ENCODE data around the gene CACNA1C. TPM values are rescaled to one million over a fixed set of nuclear protein-coding genes. Genes with fewer than 3 reads are reported as not detected.

Gene CACNA1C
- total and polyA plus RNA-seq, 5 donors, result 34.6 to 163 (median 123) TPM

DNA sequence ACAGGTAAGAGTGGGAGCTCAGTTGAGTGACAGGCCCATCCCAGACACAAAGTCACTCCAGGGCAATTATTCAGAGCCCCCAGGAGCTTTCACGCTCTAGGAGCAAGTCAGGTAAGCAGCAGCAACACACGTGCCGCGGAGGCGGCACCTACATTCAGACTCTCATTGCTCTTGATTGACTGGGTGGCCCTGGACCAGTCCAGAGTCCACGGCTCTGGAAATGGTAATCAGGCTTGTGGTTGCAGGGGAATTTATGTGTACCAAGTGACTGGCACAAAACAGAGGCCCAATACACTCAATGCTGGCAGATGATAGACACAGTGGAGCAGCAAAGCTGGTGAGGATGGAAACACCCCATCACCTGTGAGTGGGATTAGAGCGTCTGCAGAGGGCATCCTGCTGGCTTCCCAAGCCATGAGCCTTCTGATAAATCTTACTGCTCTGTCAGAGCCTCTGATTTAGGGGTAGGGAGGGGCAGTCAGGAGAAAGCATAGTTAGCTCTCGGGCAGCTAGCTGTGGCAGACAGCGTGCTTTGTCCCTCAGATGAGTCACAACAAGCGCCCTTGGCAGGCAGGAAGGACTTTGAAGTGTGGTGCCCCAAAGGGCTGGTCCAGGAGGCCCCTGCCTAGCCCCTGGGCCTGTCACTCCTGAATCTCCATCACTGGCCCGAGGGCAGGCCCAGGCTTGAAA, 344.7 kb downstream of the CACNA1C start:
- no peak overlapping the region for H3K27ac ChIP-seq (ENCODE audit: low read length)
- WGBS, result 96% methylated on average over 11 of the region's 11 CpGs
- no peaks in the 10 kb centered on the region for H3K27me3 ChIP-seq (ENCODE audit: control insufficient read depth, insufficient read depth)
- ATAC-seq (peak in 1 of 2 donors; percentile 15), DNase-seq (no peak)
- H3K4me3 ChIP-seq (ENCODE audit: low read length), result no peak overlapping the region
- peaks cover 12% of the 10 kb centered on the region for H3K4me1 ChIP-seq (ENCODE audit: control insufficient read depth, insufficient read depth, low read length)
- no peaks in the 10 kb centered on the region for H3K9me3 ChIP-seq (ENCODE audit: control insufficient read depth, low read length)
- intact Hi-C loops (cut with DNase I), result no loop called here

DNA sequence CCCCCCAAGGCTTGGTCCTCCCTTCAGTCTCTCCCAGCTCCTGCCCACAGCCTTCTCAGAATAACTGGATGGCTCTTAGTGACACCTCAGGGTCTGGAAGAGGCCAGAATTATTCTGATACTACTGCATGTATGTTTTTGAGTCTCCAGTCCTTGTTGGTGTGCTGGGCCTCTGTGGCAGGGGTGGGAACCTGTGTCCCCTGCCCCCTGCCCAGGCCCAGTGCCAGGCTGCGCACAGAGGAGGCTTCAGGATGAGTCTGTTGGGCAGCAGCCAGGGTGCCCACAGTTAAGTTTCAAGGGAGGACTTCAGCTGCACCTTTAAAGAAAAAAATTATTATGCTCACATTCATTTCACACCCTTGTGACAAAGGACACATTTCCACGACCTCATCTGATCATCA, 348.3 kb downstream of the CACNA1C start:
- no peak for DNase-seq
- no peak for ATAC-seq
- WGBS, result 73% methylated on average over 2 of the region's 2 CpGs
- intact Hi-C loops (cut with DNase I), result no loop called here
- Histone ChIP-seq H3K9me3 (ENCODE audit: control insufficient read depth, low read length) (no peaks in the 10 kb centered on the region), H3K4me3 (ENCODE audit: low read length) (no peak overlapping the region), H3K27ac (ENCODE audit: low read length) (no peak overlapping the region), H3K27me3 (ENCODE audit: control insufficient read depth, insufficient read depth) (no peaks in the 10 kb centered on the region), H3K4me1 (ENCODE audit: control insufficient read depth, insufficient read depth, low read length) (peaks cover 7% of the 10 kb centered on the region)

DNA sequence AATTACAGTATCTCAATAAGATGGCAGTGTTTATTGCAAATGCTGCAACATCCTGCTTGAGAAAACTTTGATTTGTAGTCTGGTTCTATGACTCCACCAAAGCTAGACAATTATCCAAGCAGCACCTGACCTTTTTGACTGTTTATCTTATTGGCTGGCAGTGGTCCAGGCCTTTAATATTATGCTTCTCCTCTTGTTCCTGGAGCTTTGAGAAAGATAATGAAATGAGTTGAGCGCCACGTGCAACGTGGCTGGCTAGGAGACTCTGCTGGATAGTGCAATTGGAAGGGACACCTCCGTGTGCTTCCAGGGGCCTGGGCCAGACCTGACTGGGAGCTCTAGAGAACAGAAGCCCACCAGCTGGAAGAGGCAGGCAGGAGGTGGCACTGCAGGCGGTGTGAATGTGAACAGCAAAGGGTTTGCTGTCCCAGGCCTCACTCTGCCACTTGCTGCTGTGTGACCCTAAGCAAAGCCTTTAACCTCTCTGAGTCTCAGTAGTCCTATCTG, 349.3 kb downstream of the CACNA1C start:
- Histone ChIP-seq H3K27ac (ENCODE audit: low read length) (no peak overlapping the region), H3K4me1 (ENCODE audit: control insufficient read depth, insufficient read depth, low read length) (no peaks in the 10 kb centered on the region), H3K9me3 (ENCODE audit: control insufficient read depth, low read length) (no peaks in the 10 kb centered on the region), H3K4me3 (ENCODE audit: low read length) (no peak overlapping the region), H3K27me3 (ENCODE audit: control insufficient read depth, insufficient read depth) (no peaks in the 10 kb centered on the region)
- ATAC-seq, result no peak
- intact Hi-C loops (cut with DNase I), result no loop called here
- DNase-seq, result no peak
- 53% methylated on average over 5 of the region's 5 CpGs for WGBS

DNA sequence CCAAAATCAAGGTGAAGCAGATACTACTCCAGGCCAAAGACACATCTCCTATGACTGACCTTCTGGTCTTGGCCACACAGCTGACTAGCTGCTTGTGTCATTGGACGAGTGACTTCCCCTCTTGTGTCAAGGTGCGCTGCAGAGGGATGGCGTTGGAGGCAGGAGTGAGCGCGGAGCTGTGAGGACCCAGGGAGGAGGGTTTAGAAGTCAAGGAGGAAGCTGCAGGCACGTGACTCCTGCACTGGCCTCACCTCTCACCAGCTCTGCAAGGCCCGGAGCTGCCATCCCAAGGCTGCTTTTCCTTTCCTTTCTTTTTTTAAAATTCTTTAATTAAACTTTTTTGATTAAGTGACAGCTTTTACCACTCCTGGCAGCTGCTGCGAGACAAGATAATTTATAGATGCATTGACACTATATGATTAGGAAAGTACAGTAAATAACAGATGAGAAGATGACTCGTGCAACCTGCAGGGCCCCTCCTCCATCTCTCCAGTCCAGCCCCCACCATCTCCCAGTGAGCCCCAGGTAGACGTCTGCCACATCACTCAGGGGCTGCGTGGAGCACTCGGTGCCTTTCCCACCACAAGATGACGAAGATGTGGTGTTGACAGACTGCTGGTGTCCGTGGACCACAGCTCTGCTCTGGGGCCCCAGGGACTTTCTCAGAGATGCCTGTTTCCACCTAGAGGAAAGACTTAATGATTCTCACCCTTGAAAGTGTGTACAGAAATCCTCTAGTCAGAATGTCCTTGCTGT, 350.6 kb downstream of the CACNA1C start:
- no peak for DNase-seq
- intact Hi-C loops (cut with DNase I), result no loop called here
- no peak overlapping the region for H3K27ac ChIP-seq (ENCODE audit: low read length)
- no peaks in the 10 kb centered on the region for H3K4me1 ChIP-seq (ENCODE audit: control insufficient read depth, insufficient read depth, low read length)
- WGBS, result 82% methylated on average over 14 of the region's 14 CpGs
- ATAC-seq, result no peak
- H3K9me3 ChIP-seq (ENCODE audit: control insufficient read depth, low read length), result no peaks in the 10 kb centered on the region
- H3K4me3 ChIP-seq (ENCODE audit: low read length), result no peak overlapping the region
- no peaks in the 10 kb centered on the region for H3K27me3 ChIP-seq (ENCODE audit: control insufficient read depth, insufficient read depth)

DNA sequence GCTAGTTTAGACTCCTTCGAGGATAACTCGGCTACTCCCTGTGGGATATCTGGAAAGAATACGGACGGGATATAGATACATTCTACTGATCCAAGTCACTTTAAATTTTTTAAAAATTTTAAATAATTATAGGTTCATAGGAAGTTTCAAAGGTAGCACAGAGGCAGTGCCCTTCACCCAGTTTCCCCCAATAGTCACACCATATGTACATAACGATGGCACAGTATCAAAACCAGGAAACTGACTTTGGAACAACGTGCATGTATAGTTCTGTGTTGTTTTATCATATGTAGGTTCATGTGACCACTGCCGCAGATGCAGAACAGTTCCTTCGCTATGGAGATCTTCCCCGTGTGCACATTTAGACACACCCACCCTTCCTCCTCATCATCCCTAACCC, 352.3 kb downstream of the CACNA1C start:
- Histone ChIP-seq H3K4me3 (ENCODE audit: low read length) (no peak overlapping the region), H3K9me3 (ENCODE audit: control insufficient read depth, low read length) (no peaks in the 10 kb centered on the region), H3K27me3 (ENCODE audit: control insufficient read depth, insufficient read depth) (no peaks in the 10 kb centered on the region), H3K4me1 (ENCODE audit: control insufficient read depth, insufficient read depth, low read length) (peaks cover 2% of the 10 kb centered on the region), H3K27ac (ENCODE audit: low read length) (no peak overlapping the region)
- intact Hi-C loops (cut with DNase I), result no loop called here
- ATAC-seq (no peak), DNase-seq (no peak)
- 92% methylated on average over 9 of the region's 9 CpGs for WGBS

DNA sequence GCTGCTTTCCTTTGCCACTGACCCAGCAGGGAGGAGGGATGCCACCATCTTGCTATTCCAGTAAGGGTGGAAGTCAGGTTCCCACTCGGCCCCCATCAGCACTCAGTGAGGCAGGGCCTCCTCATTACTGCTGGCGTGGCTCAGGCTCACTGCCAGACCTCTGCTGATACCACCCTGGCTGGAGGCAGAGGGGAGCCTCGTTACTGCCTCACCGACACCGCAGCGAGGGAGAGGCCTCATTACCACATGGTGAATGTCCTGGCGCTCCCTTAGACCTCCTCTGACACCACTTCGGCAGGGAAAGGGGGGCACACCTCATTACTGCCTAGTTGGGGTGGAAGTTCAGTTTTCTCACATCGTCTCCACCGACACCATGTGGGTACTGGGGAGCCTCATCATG, 354.1 kb downstream of the CACNA1C start:
- DNase-seq (no peak), ATAC-seq (peak in 1 of 2 donors; percentile 17)
- no peak overlapping the region for H3K4me3 ChIP-seq (ENCODE audit: low read length)
- H3K4me1 ChIP-seq (ENCODE audit: control insufficient read depth, insufficient read depth, low read length), result peaks cover 2% of the 10 kb centered on the region
- intact Hi-C loops (cut with DNase I), result no loop called here
- H3K27me3 ChIP-seq (ENCODE audit: control insufficient read depth, insufficient read depth), result no peaks in the 10 kb centered on the region
- no peaks in the 10 kb centered on the region for H3K9me3 ChIP-seq (ENCODE audit: control insufficient read depth, low read length)
- WGBS, result 78% methylated on average over 10 of the region's 10 CpGs
- H3K27ac ChIP-seq (ENCODE audit: low read length), result no peak overlapping the region

DNA sequence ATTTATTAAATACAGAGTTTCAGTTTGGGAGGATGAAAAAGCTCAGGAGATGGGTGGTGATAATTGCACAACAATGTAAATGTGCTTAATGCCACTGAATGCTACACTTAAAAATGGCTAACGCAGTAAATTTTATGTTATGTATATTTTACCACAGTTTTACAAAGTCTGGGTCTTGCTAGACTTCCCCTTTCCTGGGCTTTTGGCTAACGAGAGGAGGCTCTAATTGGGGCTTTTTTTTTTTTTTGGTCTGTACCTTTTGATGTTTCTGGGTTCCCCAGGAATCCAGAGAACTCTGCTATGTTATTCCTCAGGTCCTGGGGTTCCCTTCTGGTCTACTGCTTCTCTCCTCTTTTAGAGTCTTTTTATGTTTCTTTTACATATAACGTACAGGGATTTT, 355.5 kb downstream of the CACNA1C start:
- Histone ChIP-seq H3K27ac (ENCODE audit: low read length) (no peak overlapping the region), H3K9me3 (ENCODE audit: control insufficient read depth, low read length) (no peaks in the 10 kb centered on the region), H3K4me1 (ENCODE audit: control insufficient read depth, insufficient read depth, low read length) (peaks cover 2% of the 10 kb centered on the region), H3K27me3 (ENCODE audit: control insufficient read depth, insufficient read depth) (no peaks in the 10 kb centered on the region), H3K4me3 (ENCODE audit: low read length) (no peak overlapping the region)
- ATAC-seq (no peak), DNase-seq (no peak)
- 85% methylated on average over 3 of the region's 3 CpGs for WGBS
- intact Hi-C loops (cut with DNase I), result no loop called here

DNA sequence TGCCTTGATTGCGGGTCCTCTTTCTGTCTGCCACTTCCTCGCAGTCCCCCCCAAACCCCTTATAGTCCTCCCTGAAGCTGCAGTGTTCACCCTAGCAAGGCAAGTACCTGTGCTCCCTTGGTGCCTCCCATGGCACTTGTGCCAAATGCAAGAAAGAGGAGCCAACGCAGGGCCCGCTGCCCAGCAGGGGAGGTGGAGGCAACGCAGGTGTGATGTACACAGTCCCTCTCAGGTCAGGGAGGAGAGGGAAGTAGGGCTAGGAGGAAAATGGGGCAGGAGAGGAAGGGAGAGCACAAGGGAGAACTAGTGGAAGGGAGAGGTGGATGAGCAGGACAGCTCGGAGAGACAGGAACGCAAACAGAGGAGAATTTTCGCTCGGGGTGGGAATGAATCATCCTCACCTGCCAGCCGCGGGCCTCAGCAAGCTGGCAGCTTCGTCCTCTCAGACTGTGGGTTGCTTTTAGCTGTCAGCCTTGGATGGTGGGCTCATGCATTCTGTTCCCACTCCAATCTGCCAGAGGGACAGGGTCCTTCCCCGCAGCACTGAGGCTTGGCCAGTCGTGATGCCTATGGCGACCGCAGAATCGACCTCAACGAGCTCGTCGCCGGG, 357.0 kb downstream of the CACNA1C start:
- Histone ChIP-seq H3K27ac (ENCODE audit: low read length) (no peak overlapping the region), H3K27me3 (ENCODE audit: control insufficient read depth, insufficient read depth) (no peaks in the 10 kb centered on the region)

DNA sequence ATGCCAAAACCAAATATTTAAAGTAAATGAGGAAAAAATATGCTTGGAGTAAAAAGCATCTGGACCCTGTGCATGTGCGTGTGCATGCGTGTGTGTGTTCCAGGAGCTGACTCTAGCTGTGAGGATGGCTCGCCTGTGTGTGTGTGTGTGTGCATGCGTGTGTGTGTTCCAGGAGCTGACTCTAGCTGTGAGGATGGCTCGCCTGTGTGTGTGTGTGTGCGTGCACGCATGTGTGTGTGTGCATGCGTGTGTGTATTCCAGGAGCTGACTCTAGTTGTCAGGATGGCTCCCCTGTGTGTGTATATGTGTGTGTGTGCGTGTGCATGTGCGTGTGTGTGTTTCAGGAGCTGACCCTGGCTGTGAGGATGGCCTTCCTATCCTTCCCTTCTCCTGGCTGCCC, 357.7 kb downstream of the CACNA1C start:
- intact Hi-C loops (cut with DNase I), result no loop called here
- Histone ChIP-seq H3K27me3 (ENCODE audit: control insufficient read depth, insufficient read depth) (no peaks in the 10 kb centered on the region), H3K4me3 (ENCODE audit: low read length) (no peak overlapping the region), H3K27ac (ENCODE audit: low read length) (no peak overlapping the region), H3K4me1 (ENCODE audit: control insufficient read depth, insufficient read depth, low read length) (peaks cover 8% of the 10 kb centered on the region), H3K9me3 (ENCODE audit: control insufficient read depth, low read length) (no peaks in the 10 kb centered on the region)
- no peak for ATAC-seq
- WGBS, result 96% methylated on average over 10 of the region's 10 CpGs
- no peak for DNase-seq

More for the DNA sequence above, 357.0 kb downstream of the CACNA1C start:
- H3K4me1 ChIP-seq (ENCODE audit: control insufficient read depth, insufficient read depth, low read length), result peaks cover 7% of the 10 kb centered on the region
- DNase-seq, result no peak
- no peak overlapping the region for H3K4me3 ChIP-seq (ENCODE audit: low read length)
- intact Hi-C loops (cut with DNase I), result no loop called here
- no peaks in the 10 kb centered on the region for H3K9me3 ChIP-seq (ENCODE audit: control insufficient read depth, low read length)
- 94% methylated on average over 21 of the region's 21 CpGs for WGBS
- no peak for ATAC-seq

DNA sequence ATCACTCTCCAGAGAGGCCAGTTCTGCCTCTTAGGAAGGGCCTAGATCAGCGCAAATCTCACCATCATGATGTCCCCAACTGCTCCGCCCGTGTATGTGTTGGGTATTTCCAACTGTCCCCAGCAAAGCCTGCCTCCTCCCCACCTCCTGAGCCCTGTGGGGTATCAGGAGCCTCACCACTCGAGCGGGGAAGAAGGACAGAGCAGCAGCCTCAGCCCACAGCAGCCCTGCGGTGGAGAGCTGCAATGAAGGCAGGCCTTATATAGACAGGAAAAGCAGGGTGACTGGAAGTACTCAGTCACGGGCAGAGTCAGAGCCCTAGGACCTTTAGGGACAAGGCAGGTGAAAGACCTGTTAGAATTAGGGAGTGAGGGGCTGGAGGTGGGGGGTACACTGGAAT, 358.2 kb downstream of the CACNA1C start:
- ATAC-seq, result no peak
- Histone ChIP-seq H3K9me3 (ENCODE audit: control insufficient read depth, low read length) (no peaks in the 10 kb centered on the region), H3K27ac (ENCODE audit: low read length) (no peak overlapping the region), H3K4me1 (ENCODE audit: control insufficient read depth, insufficient read depth, low read length) (peaks cover 8% of the 10 kb centered on the region), H3K4me3 (ENCODE audit: low read length) (no peak overlapping the region), H3K27me3 (ENCODE audit: control insufficient read depth, insufficient read depth) (no peaks in the 10 kb centered on the region)
- intact Hi-C loops (cut with DNase I), result no loop called here
- WGBS, result 93% methylated on average over 7 of the region's 7 CpGs
- no peak for DNase-seq

DNA sequence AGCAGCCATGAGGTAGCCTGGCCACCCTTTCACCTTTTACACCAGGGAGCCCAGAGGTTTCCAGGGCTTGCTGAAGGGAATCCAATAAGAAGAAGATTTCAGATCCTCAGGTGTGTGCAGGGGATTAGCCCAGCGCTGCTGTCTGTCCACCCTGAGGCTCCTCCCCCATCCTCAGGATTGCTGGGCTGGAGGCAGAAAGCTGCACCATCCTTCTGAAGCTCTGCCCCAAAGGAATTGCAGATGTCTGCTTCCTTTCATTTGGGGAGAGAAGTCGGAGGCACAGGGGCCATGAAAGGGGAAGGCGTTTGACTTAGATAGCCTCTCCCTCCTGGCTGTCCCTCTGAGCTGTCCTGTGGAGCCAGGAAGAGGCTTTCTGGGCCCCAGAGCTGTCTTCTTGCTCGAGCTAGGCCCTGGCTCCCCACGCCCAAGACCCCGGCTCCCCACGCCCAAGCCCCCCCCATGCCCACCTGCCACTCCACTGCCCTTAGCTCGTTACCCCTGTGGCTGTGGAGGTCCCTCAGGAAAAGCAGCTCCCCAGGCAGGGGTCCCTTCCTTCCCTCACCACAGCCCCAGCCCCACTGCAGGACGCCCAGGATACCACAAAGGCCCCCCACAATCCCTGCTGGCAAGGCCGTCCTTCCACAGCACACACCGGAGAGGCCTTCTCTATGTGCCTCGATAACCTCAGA, 359.0 kb downstream of the CACNA1C start:
- Histone ChIP-seq H3K4me1 (ENCODE audit: control insufficient read depth, insufficient read depth, low read length) (peaks cover 8% of the 10 kb centered on the region), H3K27me3 (ENCODE audit: control insufficient read depth, insufficient read depth) (no peaks in the 10 kb centered on the region), H3K4me3 (ENCODE audit: low read length) (no peak overlapping the region), H3K9me3 (ENCODE audit: control insufficient read depth, low read length) (no peaks in the 10 kb centered on the region), H3K27ac (ENCODE audit: low read length) (no peak overlapping the region)
- intact Hi-C loops (cut with DNase I), result no loop called here
- WGBS, result 87% methylated on average over 12 of the region's 12 CpGs
- no peak for ATAC-seq
- DNase-seq, result no peak
